ENCODE data around the gene INSYN2B. TPM values are rescaled to one million over a fixed set of nuclear protein-coding genes. Genes with fewer than 3 reads are reported as not detected.

The INSYN2B gene
- total RNA-seq, 1 experiment from 2014 or later = 1.5 TPM

DNA sequence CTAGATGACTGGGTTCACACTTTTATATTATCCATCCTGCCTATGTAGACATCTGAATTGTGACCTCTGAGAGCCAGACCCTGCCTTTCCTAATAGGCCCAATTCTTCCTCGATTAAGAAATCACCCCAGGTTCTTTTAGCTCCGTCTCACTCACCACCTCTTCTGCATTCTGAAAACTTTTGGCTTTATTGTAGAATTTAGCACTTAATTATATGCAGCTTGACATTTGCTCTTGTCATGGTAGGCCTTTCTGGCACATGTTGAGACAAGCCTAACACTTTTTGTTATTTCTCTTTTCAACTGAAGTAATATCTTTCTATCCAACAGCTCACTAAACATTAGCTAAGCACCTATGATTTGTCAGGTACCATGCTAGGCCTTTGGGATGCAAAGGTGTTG, 163.3 kb downstream of the INSYN2B start:
- TF ChIP-seq CTCF (conservative IDR thresholded peaks at IDR 0.05; ENCODE audit: low read depth, low read length) = no peak
- TF ChIP-seq EZH2 (IDR thresholded peaks at IDR 0.05; ENCODE audit: low read length, unreplicated experiment) = no peak
- no peak for TF ChIP-seq EZH2phosphoT487 (IDR thresholded peaks at IDR 0.05; ENCODE audit: borderline replicate concordance, low read length)
- CTCF ChIA-PET = no interaction called here
- Histone ChIP-seq H3K27me3 (ENCODE audit: low read length) (no peaks in the 10 kb centered on the region), H3K9me2 (replicated peaks; ENCODE audit: low read length) (no peaks in the 10 kb centered on the region), H3K9ac (ENCODE audit: low read length) (no peak overlapping the region), H3K36me3 (ENCODE audit: low read depth, low read length) (no peaks in the 10 kb centered on the region), H3K4me1 (ENCODE audit: insufficient read depth, low read length) (no peaks in the 10 kb centered on the region), H3K27ac (ENCODE audit: low read length) (no peak overlapping the region), H3K4me3 (ENCODE audit: low read length) (no peak overlapping the region), H3F3A (ENCODE audit: low read length, unreplicated experiment) (no peaks in the 10 kb centered on the region), H3K79me2 (ENCODE audit: low read length) (no peaks in the 10 kb centered on the region), H3K4me2 (ENCODE audit: low read length) (no peak overlapping the region), H3K9me3 (ENCODE audit: low read length) (no peaks in the 10 kb centered on the region), H4K20me1 (ENCODE audit: low read length) (no peaks in the 10 kb centered on the region), H2AFZ (ENCODE audit: low read length) (no peak overlapping the region)
- no TSS peak for BruUV-seq (replicated peaks)
- POLR2A ChIA-PET (ENCODE audit: unreplicated experiment) = no interaction called here
- DNase-seq (no peak), ATAC-seq (no peak)
- intact Hi-C loops (cut with micrococcal nuclease) = no loop called here

DNA sequence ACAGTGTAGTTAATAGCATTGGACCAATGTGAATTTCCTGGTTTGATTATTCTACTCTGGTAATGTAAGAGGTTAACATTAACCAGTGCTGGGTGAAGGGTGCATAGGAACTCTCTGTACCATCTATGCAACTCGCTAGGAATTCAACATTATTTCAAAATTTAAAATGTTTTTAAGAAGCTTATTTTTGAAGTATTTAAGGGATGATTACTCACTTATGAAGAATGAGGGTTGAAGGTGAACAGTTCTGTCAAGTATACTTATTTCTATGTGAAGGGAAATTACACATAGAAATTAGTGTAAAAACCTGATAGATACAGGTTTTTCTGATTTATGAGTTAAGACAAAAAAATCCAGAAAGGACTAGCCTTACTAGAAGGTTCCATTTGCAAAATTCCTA, 165.8 kb downstream of the INSYN2B start:
- no peaks in the 10 kb centered on the region for H3K4me1 ChIP-seq (ENCODE audit: insufficient read depth, low read length)
- ATAC-seq = no peak
- no peak overlapping the region for H3K27ac ChIP-seq (ENCODE audit: low read length)
- H3K9me3 ChIP-seq (ENCODE audit: low read length) = no peaks in the 10 kb centered on the region
- no peaks in the 10 kb centered on the region for H3K36me3 ChIP-seq (ENCODE audit: low read depth, low read length)
- H2AFZ ChIP-seq (ENCODE audit: low read length) = no peak overlapping the region
- no peaks in the 10 kb centered on the region for H4K20me1 ChIP-seq (ENCODE audit: low read length)
- intact Hi-C loops (cut with micrococcal nuclease) = no loop called here
- H3K9ac ChIP-seq (ENCODE audit: low read length) = no peak overlapping the region
- CTCF ChIA-PET = interaction anchor here (0.6 kb wide), 1 partner anchor 1545 kb away, joined by 3 read pairs; no protein-coding TSS in a partner anchor
- H3K9me2 ChIP-seq (replicated peaks; ENCODE audit: low read length) = no peaks in the 10 kb centered on the region
- H3K79me2 ChIP-seq (ENCODE audit: low read length) = no peaks in the 10 kb centered on the region
- H3K27me3 ChIP-seq (ENCODE audit: low read length) = no peaks in the 10 kb centered on the region
- no peak overlapping the region for H3K4me3 ChIP-seq (ENCODE audit: low read length)
- TF ChIP-seq EZH2phosphoT487 (IDR thresholded peaks at IDR 0.05; ENCODE audit: borderline replicate concordance, low read length) = no peak
- BruUV-seq (replicated peaks) = no TSS peak
- no peaks in the 10 kb centered on the region for H3F3A ChIP-seq (ENCODE audit: low read length, unreplicated experiment)
- H3K4me2 ChIP-seq (ENCODE audit: low read length) = no peak overlapping the region
- DNase-seq = no peak
- POLR2A ChIA-PET (ENCODE audit: unreplicated experiment) = interaction anchor here (0.6 kb wide), 1 partner anchor 13 kb away, joined by 14 read pairs; no protein-coding TSS in a partner anchor

Small RNA genes lying within 50 kb of the gene (microRNA-seq; reads per million reads assigned to microRNA genes)
- gene MIR378E (ENCODE audit: unreplicated experiment) = not detected

Other genes with a start within 250 kb of the INSYN2B start
- gene FOXI1, start 125.4 kb upstream of the INSYN2B start, total RNA-seq (2014; rRNA removed) = not detected in 2 replicates